Right lobe of liver (tissue), 6 donors: Measurements from ENCODE around the gene NUDT9. TPM values are rescaled to one million over a fixed set of nuclear protein-coding genes. Genes with fewer than 3 reads are reported as not detected.
"Not testable (repeated sequence)": the region's sequence is repeated elsewhere in the genome, so short reads cannot be mapped to it uniquely, and the experiment has no call there.

Experiments
- ATAC-seq, 4 donors: fragments of 200-7000 bp; cut with Tn5 transposase; one replicate each; pipeline ENCODE4 v1.9.1; 2020; ENCODE audit warnings: mild to moderate bottlenecking in 4 of 4, moderate library complexity in 4 of 4
- DNase-seq, 3 donors: peaks; one replicate each; pipeline ENCODE4 v3.0.0-alpha.2; 2020
- H3K27ac ChIP-seq, 3 donors: fragments of 200-600 bp; one replicate each; pipeline ENCODE4 v1.8.0; 2022
- H3K27me3 ChIP-seq, 2 donors: fragments of 200-600 bp; one replicate each; pipeline ENCODE4 v1.8.0; 2022
- H3K36me3 ChIP-seq, 4 donors: fragments of 200-600 bp; sonication (generic) in 1 of 4; one replicate each; pipeline versions ENCODE4 v1.5.1 to v1.8.0; 2017 to 2022; ENCODE audit warnings: control low read depth in 1 of 4
- H3K4me1 ChIP-seq, 4 donors: fragments of 200-600 bp; sonication (generic) in 1 of 4; one replicate each; pipeline versions ENCODE4 v1.5.1 to v1.8.0; 2017 to 2022; ENCODE audit warnings: control low read depth in 1 of 4
- H3K4me3 ChIP-seq, 3 donors: fragments of 200-600 bp; one replicate each; pipeline ENCODE4 v1.8.0; 2022
- H3K9me3 ChIP-seq, 4 donors: fragments of 200-600 bp; sonication (generic) in 1 of 4; one replicate each; pipeline versions ENCODE4 v1.5.1 to v1.8.0; 2017 to 2022; ENCODE audit warnings: control low read depth in 1 of 4
- CTCF ChIP-seq, 4 donors: fragments of 200-600 bp in 3 of 4; fragments of 450-650 bp in 1 of 4; IDR thresholded peaks; one replicate each; pipeline versions ENCODE4 v1.5.1 to v1.8.0; 2016 to 2022; ENCODE audit warnings: antibody characterized with exemption in 4 of 4, mild to moderate bottlenecking in 2 of 4
- POLR2A ChIP-seq: fragments of 450-650 bp; IDR thresholded peaks from one replicate; pipeline ENCODE4 v1.6.1; 2017; ENCODE audit warnings: antibody characterized with exemption, mild to moderate bottlenecking
- WGBS: methylation state at CpG from one replicate; pipeline ENCODE4 v1.1.6; 2018; ENCODE audit warnings: low coverage, low lambda C conversion rate; ENCODE audit not compliant: insufficient coverage; ENCODE audit errors: missing lambda C conversion rate; 5-methylcytosine and 5-hydroxymethylcytosine counted together
- intact Hi-C, 2 donors: fragments of 100-400 bp; cut with DNase I; formaldehyde crosslinking; loops; one replicate each; pipeline versions ENCODE4 v1.11.2 to v1.14.1; 2022
- total RNA-seq, 6 experiments: library from RNA; depleted of rRNA in 2 of 6; stranded (reverse); fragments of >200 nt in 2 of 6; fragmentation: NEBNext Ultra II Directional in 3 of 6; extraction: Animal tissue kit (Norgen Biotek cat#: 25700) in 3 of 6; gene quantifications; one replicate each; pipeline versions ENCODE4 v1.1.0 to v1.2.4, GENCODE V29; 2016 to 2023
- donor health status: DM: no; HTN: yes; CAD: no.
- donor health status: DM: no; HTN: no; CAD: no.
- donor health status: DM: no; HTN: no; CAD: no.
- donor health status: DM: no; HTN: yes; CAD: no.
- donor health status: DM: no; HTN: yes; CAD: no.

Gene NUDT9
- total RNA-seq, 6 experiments from 2014 or later, result 13.3 to 53.5 (median 21.2) TPM

- WGBS, result 83% methylated on average over 2 of the region's 3 CpGs
- TF ChIP-seq POLR2A (no peak), CTCF (IDR thresholded peaks at IDR 0.05) (no peak)
- Histone ChIP-seq H3K9me3 (no peaks in the 10 kb centered on the region), H3K36me3 (no peaks in the 10 kb centered on the region), H3K4me1 (no peaks in the 10 kb centered on the region), H3K27ac (no peak overlapping the region), H3K4me3 (no peak overlapping the region), H3K27me3 (no peaks in the 10 kb centered on the region)
- intact Hi-C loops, result no loop called here
- ATAC-seq (peak in 3 of 4 donors; percentile 23 to 53 (median 47)), DNase-seq (no peak)
Observed at GRCh38 chr4:87399148-87399547, 23.2 kb upstream of the NUDT9 start.

- Histone ChIP-seq H3K27me3 (no peaks in the 10 kb centered on the region), H3K27ac (no peak overlapping the region), H3K36me3 (no peaks in the 10 kb centered on the region), H3K4me1 (no peaks in the 10 kb centered on the region), H3K4me3 (no peak overlapping the region), H3K9me3 (no peaks in the 10 kb centered on the region)
- WGBS, result 100% methylated on average over 1 of the region's 1 CpG
- TF ChIP-seq CTCF (IDR thresholded peaks at IDR 0.05), result no peak
- no peak for TF ChIP-seq POLR2A
- DNase-seq, result no peak
- ATAC-seq, result no peak
- intact Hi-C loops, result no loop called here
Observed at GRCh38 chr4:87399954-87400353, 22.4 kb upstream of the NUDT9 start.

- DNase-seq, ATAC-seq, H3K27ac ChIP-seq, H3K4me1 ChIP-seq, H3K9me3 ChIP-seq, H3K27me3 ChIP-seq, H3K4me3 ChIP-seq, intact Hi-C loops, H3K36me3 ChIP-seq: not testable (repeated sequence)
- WGBS, result 25% methylated on average over 1 of the region's 1 CpG
Observed at GRCh38 chr4:87403732-87404131, 18.6 kb upstream of the NUDT9 start.

- intact Hi-C loops, result no loop called here
- DNase-seq, result no peak
- no peak overlapping the region for H3K4me3 ChIP-seq
- H3K27ac ChIP-seq, result no peak overlapping the region
- no peaks in the 10 kb centered on the region for H3K36me3 ChIP-seq
- no peaks in the 10 kb centered on the region for H3K27me3 ChIP-seq
- 65% methylated on average over 4 of the region's 5 CpGs for WGBS
- H3K9me3 ChIP-seq, result no peaks in the 10 kb centered on the region
- TF ChIP-seq POLR2A (no peak), CTCF (IDR thresholded peaks at IDR 0.05) (no peak)
- peaks cover 0 to 15% (median 7%) of the 10 kb centered on the region in 4 donors for H3K4me1 ChIP-seq
- no peak for ATAC-seq
Observed at GRCh38 chr4:87405211-87405820, 17.1 kb upstream of the NUDT9 start.

GRCh38 chr4:87406462-87406861 lies 15.9 kb upstream of the NUDT9 start:
- intact Hi-C loops, result no loop called here

GRCh38 chr4:87406902-87407301 lies 15.5 kb upstream of the NUDT9 start:
- intact Hi-C loops, DNase-seq, H3K36me3 ChIP-seq, H3K27ac ChIP-seq, H3K4me3 ChIP-seq, H3K27me3 ChIP-seq, H3K9me3 ChIP-seq, ATAC-seq: not testable (repeated sequence)
- peaks cover 0 to 23% (median 10%) of the 10 kb centered on the region in 4 donors for H3K4me1 ChIP-seq
- WGBS, result 64% methylated on average over 4 of the region's 4 CpGs

More at GRCh38 chr4:87406462-87406861, 15.9 kb upstream of the NUDT9 start:
- 77% methylated on average over 4 of the region's 6 CpGs for WGBS
- TF ChIP-seq POLR2A, result no peak
- no peak for TF ChIP-seq CTCF (IDR thresholded peaks at IDR 0.05)
- DNase-seq, result no peak
- no peaks in the 10 kb centered on the region for H3K36me3 ChIP-seq
- H3K4me3 ChIP-seq, result no peak overlapping the region
- ATAC-seq, result no peak
- H3K4me1 ChIP-seq, result peaks cover 0 to 23% (median 10%) of the 10 kb centered on the region in 4 donors
- H3K9me3 ChIP-seq, result no peaks in the 10 kb centered on the region
- H3K27me3 ChIP-seq, result no peaks in the 10 kb centered on the region
- no peak overlapping the region for H3K27ac ChIP-seq
